Caco-2 (cell line): Measurements from ENCODE around the gene ZNF554. TPM values are rescaled to one million over a fixed set of nuclear protein-coding genes. Genes with fewer than 3 reads are reported as not detected.
A peak's percentile ranks its signal among the peaks of the same experiment; 100 is the strongest.

Experiments
- BruUV-seq: library from RNA; stranded (reverse); fragments of 400-500 nt; replicated peaks from 2 replicates; lab custom pipeline; 2021; lab: Mats Ljungman, UMichigan
- CTCF ChIA-PET: fragments of 300-600 bp; sonication (Branson Sonifier 250); formaldehyde crosslinking; loops from one replicate; lab custom pipeline; 2022; ENCODE audit warnings: antibody characterized with exemption; lab: Charles Lee
- POLR2A ChIA-PET: fragments of 300-600 bp; sonication (Branson Sonifier 250); formaldehyde crosslinking; loops from one replicate; lab custom pipeline; 2022; ENCODE audit warnings: antibody characterized with exemption; lab: Charles Lee
- DNase-seq, 2 experiments: peaks; one replicate each; pipeline versions ENCODE4 v3.0.0 to v3.0.0-alpha.2; 2020 to 2022
- H3K27me3 ChIP-seq: replicated peaks from 2 replicates; pipeline ENCODE4 v1.6.0; 2011; ENCODE audit warnings: low read length; ENCODE audit not compliant: control insufficient read depth, insufficient read depth
- H3K36me3 ChIP-seq: 2 replicates; pipeline ENCODE4 v1.5.1; 2011; ENCODE audit warnings: low read length; ENCODE audit not compliant: control insufficient read depth, insufficient read depth
- H3K4me1 ChIP-seq: fragments of 250-450 bp; sonication (Bioruptor Pico); 2 replicates; pipeline ENCODE4 v1.5.1; 2020; ENCODE audit warnings: mild to moderate bottlenecking
- H3K4me3 ChIP-seq: 2 replicates; pipeline ENCODE4 v1.5.1; 2011; ENCODE audit warnings: low read depth, mild to moderate bottlenecking, control low read depth, low read length
- H3K9me3 ChIP-seq: fragments of 250-450 bp; sonication (Bioruptor Pico); 2 replicates; pipeline ENCODE4 v1.5.1; 2020; ENCODE audit warnings: mild to moderate bottlenecking, moderate library complexity
- H3K27ac Mint-ChIP-seq: one replicate; pipeline ENCODE4 v1.8.0; 2022; ENCODE audit warnings: mixed read lengths; ENCODE audit not compliant: unreplicated experiment
- H3K27me3 Mint-ChIP-seq: one replicate; pipeline ENCODE4 v1.8.0; 2022; ENCODE audit warnings: mixed read lengths; ENCODE audit not compliant: insufficient read depth, unreplicated experiment
- H3K36me3 Mint-ChIP-seq: one replicate; pipeline ENCODE4 v1.8.0; 2022; ENCODE audit warnings: mild to moderate bottlenecking, mixed read lengths; ENCODE audit not compliant: insufficient read depth, unreplicated experiment
- H3K4me1 Mint-ChIP-seq: one replicate; pipeline ENCODE4 v1.8.0; 2022; ENCODE audit warnings: low read depth, mixed read lengths; ENCODE audit not compliant: unreplicated experiment
- H3K4me3 Mint-ChIP-seq: one replicate; pipeline ENCODE4 v1.8.0; 2022; ENCODE audit warnings: mild to moderate bottlenecking, moderate library complexity, mixed read lengths; ENCODE audit not compliant: unreplicated experiment
- H3K9me3 Mint-ChIP-seq: one replicate; pipeline ENCODE4 v1.8.0; 2022; ENCODE audit warnings: mixed read lengths; ENCODE audit not compliant: unreplicated experiment
- CTCF ChIP-seq, 2 experiments: fragments of 200-600 bp in 1 of 2; IDR thresholded peaks; 1 replicate in 1 of 2; 2 replicates in 1 of 2; pipeline versions ENCODE4 v1.5.1 to v1.8.0; 2011 to 2022; ENCODE audit warnings: antibody characterized with exemption in 1 of 2, control low read depth in 1 of 2, inconsistent platforms in 1 of 2, low read depth in 1 of 2, low read length in 1 of 2, mild to moderate bottlenecking in 1 of 2, moderate library complexity in 1 of 2; ENCODE audit not compliant: insufficient read depth in 1 of 2, severe bottlenecking in 1 of 2, unreplicated experiment in 1 of 2
- intact Hi-C: fragments of 100-400 bp; cut with micrococcal nuclease; formaldehyde crosslinking; loops from one replicate; pipeline ENCODE4 v1.10.0; 2022; ENCODE audit not compliant: unreplicated experiment
- total RNA-seq: library from RNA; stranded (reverse); gene quantifications from 2 replicates; pipeline ENCODE4 v1.2.3, GENCODE V29; 2022

ZNF554 gene
- total RNA-seq, 1 experiment from 2014 or later, result 3.7 TPM

DNA sequence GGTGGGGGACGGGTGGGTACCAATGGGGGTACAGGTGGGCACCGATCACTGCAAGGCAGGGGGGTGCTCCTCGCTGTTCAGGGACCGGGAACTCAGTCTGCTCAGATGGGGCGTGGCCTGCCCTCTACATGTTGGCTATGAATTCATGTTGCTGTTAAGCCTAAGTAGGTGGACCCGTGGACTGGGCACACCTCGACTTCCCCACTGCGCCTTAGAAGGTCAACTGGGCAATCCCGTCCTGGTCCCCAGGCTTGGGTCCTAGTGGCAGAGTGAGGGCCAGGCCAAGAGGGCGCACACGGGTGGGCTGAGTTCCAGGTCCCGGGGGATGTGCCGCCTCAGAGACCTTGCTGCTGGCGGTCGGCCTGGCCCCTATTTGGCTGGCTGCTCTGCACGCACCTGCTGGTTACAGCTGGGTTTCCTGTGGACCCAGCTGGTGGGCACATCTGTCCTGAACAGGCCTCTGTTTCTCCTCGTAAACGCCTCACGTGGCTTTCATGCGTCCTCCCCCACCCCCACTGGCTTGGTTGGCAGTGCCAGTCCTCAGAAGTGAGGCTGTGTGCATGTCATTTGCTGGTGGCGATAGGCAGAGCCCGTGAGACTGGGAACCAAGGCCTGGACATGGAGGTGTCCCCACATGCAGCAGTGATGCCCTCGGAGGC, 13.5 kb upstream of the ZNF554 start:
- TF ChIP-seq CTCF (IDR thresholded peaks at IDR 0.05; ENCODE audit: insufficient read depth in 1 of 2, low read depth in 1 of 2, low read length in 1 of 2, severe bottlenecking in 1 of 2, unreplicated experiment in 1 of 2), result no peak
- Mint-ChIP-seq H3K9me3 (no peaks in the 10 kb centered on the region), H3K36me3 (peaks cover 43% of the 10 kb centered on the region), H3K27me3 (no peaks in the 10 kb centered on the region), H3K4me1 (no peaks in the 10 kb centered on the region), H3K27ac (no peak overlapping the region), H3K4me3 (no peak overlapping the region)
- Histone ChIP-seq H3K9me3 (no peaks in the 10 kb centered on the region), H3K4me3 (no peak overlapping the region), H3K4me1 (peaks cover 7% of the 10 kb centered on the region), H3K27me3 (no peaks in the 10 kb centered on the region), H3K36me3 (0 out of 2 replicates have a peak, but pooled peaks cover 1% of the 10 kb centered on the region)
- no TSS peak for BruUV-seq
- intact Hi-C loops, result no loop called here
- CTCF ChIA-PET, result no interaction called here
- POLR2A ChIA-PET, result no interaction called here
- no peak for DNase-seq

DNA sequence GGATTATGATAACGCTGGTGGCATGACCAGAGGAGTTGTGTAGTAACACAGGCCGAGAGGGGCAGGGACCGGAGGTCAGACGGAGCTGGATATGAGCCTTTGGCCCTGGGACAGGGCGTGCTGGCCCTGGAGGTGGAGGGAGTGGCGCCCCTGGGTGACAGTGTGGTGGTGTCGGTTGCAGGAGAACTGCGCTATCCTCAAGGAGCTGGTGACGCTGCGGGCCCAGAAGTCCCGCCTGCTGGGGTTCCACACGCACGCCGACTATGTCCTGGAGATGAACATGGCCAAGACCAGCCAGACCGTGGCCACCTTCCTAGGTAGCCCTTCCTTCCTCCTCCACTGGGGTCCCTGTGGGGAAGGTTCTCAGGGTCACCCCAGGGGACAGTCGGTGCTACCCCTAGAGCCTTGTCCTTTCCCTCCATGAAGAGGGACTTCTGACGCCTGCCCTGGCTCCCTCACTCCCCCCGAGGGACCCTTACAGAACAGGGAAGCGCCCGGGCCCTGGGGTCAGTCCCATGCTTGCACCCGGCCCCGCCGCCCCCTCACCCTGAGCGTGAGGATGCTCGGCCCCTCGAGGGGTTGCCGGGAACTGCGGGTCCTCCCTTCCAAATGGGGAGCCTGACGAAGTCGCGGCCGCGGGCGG, 12.8 kb upstream of the ZNF554 start:
- intact Hi-C loops, result no loop called here
- Histone ChIP-seq H3K4me3 (no peak overlapping the region), H3K9me3 (no peaks in the 10 kb centered on the region), H3K27me3 (no peaks in the 10 kb centered on the region), H3K36me3 (0 out of 2 replicates have a peak, but pooled peaks cover 1% of the 10 kb centered on the region), H3K4me1 (peaks cover 11% of the 10 kb centered on the region)
- POLR2A ChIA-PET, result no interaction called here
- Mint-ChIP-seq H3K4me3 (no peak overlapping the region), H3K9me3 (no peaks in the 10 kb centered on the region), H3K27me3 (no peaks in the 10 kb centered on the region), H3K36me3 (peaks cover 45% of the 10 kb centered on the region), H3K27ac (no peak overlapping the region), H3K4me1 (no peaks in the 10 kb centered on the region)
- no peak for TF ChIP-seq CTCF (IDR thresholded peaks at IDR 0.05; ENCODE audit: insufficient read depth in 1 of 2, low read depth in 1 of 2, low read length in 1 of 2, severe bottlenecking in 1 of 2, unreplicated experiment in 1 of 2)
- BruUV-seq, result no TSS peak
- no peak for DNase-seq
- CTCF ChIA-PET, result no interaction called here

DNA sequence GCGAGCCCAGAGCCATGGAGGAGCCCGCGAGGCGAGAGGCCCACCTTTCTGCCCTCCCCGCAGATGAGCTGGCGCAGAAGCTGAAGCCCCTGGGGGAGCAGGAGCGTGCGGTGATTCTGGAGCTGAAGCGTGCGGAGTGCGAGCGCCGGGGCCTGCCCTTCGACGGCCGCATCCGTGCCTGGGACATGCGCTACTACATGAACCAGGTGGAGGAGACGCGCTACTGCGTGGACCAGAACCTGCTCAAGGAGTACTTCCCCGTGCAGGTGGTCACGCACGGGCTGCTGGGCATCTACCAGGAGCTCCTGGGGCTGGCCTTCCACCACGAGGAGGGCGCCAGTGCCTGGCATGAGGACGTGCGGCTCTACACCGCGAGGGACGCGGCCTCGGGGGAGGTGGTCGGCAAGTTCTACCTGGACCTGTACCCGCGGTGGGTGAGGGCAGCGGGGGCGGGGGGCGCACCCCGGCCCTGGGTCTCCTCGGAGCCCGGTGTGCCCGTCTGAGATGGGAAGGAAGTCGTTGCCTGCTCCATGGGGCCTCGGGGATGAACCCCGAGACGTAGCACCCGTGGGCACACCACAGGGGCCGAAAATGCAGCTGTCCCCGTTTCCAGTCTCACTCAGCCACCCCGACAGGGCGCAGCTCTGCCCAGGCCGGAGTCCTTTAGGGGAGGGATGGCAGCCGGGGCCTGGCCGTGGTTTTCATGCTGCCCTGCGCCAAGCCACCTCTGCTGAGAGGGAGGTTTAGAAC, 12.1 kb upstream of the ZNF554 start:
- Mint-ChIP-seq H3K36me3 (peaks cover 43% of the 10 kb centered on the region), H3K27ac (no peak overlapping the region), H3K4me1 (no peaks in the 10 kb centered on the region), H3K27me3 (no peaks in the 10 kb centered on the region), H3K9me3 (no peaks in the 10 kb centered on the region), H3K4me3 (no peak overlapping the region)
- Histone ChIP-seq H3K27me3 (no peaks in the 10 kb centered on the region), H3K36me3 (0 out of 2 replicates have a peak, but pooled peaks cover 1% of the 10 kb centered on the region), H3K4me3 (no peak overlapping the region), H3K4me1 (peaks cover 13% of the 10 kb centered on the region), H3K9me3 (no peaks in the 10 kb centered on the region)
- ChIA-PET CTCF (no interaction called here), POLR2A (no interaction called here)
- no peak for DNase-seq
- intact Hi-C loops, result no loop called here
- no peak for TF ChIP-seq CTCF (IDR thresholded peaks at IDR 0.05; ENCODE audit: insufficient read depth in 1 of 2, low read depth in 1 of 2, low read length in 1 of 2, severe bottlenecking in 1 of 2, unreplicated experiment in 1 of 2)
- BruUV-seq, result TSS peak; percentile 15
